Measurements from ENCODE around the gene WDR5. TPM values are rescaled to one million over a fixed set of nuclear protein-coding genes. Genes with fewer than 3 reads are reported as not detected.

WDR5 gene
- total RNA-seq, 1 experiment from 2014 or later: 29.1 TPM

GRCh38 chr9:134172198-134173126 lies 36.6 kb downstream of the WDR5 start:
- ChIA-PET CTCF (no interaction called here), POLR2A (ENCODE audit: unreplicated experiment) (no interaction called here)
- no peaks in the 10 kb centered on the region; the same call in 1 of the 2 replicates for H3K4me1 ChIP-seq (ENCODE audit: insufficient read depth, low read length)
- H3K27me3 ChIP-seq (ENCODE audit: low read length): peaks cover 6% of the 10 kb centered on the region
- ATAC-seq (no peak), DNase-seq (no peak)
- H3K9ac ChIP-seq (ENCODE audit: low read length): no peak overlapping the region
- no peaks in the 10 kb centered on the region for H3K36me3 ChIP-seq (ENCODE audit: low read depth, low read length)
- H4K20me1 ChIP-seq (ENCODE audit: low read length): no peaks in the 10 kb centered on the region
- TF ChIP-seq EZH2phosphoT487 (IDR thresholded peaks at IDR 0.05; ENCODE audit: borderline replicate concordance, low read length): no peak
- no peak for TF ChIP-seq EZH2 (IDR thresholded peaks at IDR 0.05; ENCODE audit: low read length, unreplicated experiment)
- TF ChIP-seq CTCF (conservative IDR thresholded peaks at IDR 0.05; ENCODE audit: low read depth, low read length): no peak
- no peaks in the 10 kb centered on the region for H3K9me2 ChIP-seq (replicated peaks; ENCODE audit: low read length)
- no peak overlapping the region for H2AFZ ChIP-seq (ENCODE audit: low read length)
- H3K4me2 ChIP-seq (ENCODE audit: low read length): no peak overlapping the region
- H3K4me3 ChIP-seq (ENCODE audit: low read length): no peak overlapping the region
- H3K9me3 ChIP-seq (ENCODE audit: low read length): no peaks in the 10 kb centered on the region
- intact Hi-C loops (cut with micrococcal nuclease): no loop called here
- H3F3A ChIP-seq (ENCODE audit: low read length, unreplicated experiment): no peaks in the 10 kb centered on the region
- no peak overlapping the region for H3K27ac ChIP-seq (ENCODE audit: low read length)
- no peaks in the 10 kb centered on the region for H3K79me2 ChIP-seq (ENCODE audit: low read length)
- BruUV-seq (replicated peaks): no TSS peak

- H3K27me3 ChIP-seq (ENCODE audit: low read length): peaks cover 6% of the 10 kb centered on the region
- no peak overlapping the region for H3K9ac ChIP-seq (ENCODE audit: low read length)
- TF ChIP-seq CTCF (conservative IDR thresholded peaks at IDR 0.05; ENCODE audit: low read depth, low read length) (no peak), EZH2phosphoT487 (IDR thresholded peaks at IDR 0.05; ENCODE audit: borderline replicate concordance, low read length) (no peak), EZH2 (IDR thresholded peaks at IDR 0.05; ENCODE audit: low read length, unreplicated experiment) (no peak)
- ChIA-PET CTCF (no interaction called here), POLR2A (ENCODE audit: unreplicated experiment) (no interaction called here)
- H3F3A ChIP-seq (ENCODE audit: low read length, unreplicated experiment): no peaks in the 10 kb centered on the region
- ATAC-seq (no peak), DNase-seq (no peak)
- H4K20me1 ChIP-seq (ENCODE audit: low read length): no peaks in the 10 kb centered on the region
- H3K9me3 ChIP-seq (ENCODE audit: low read length): no peaks in the 10 kb centered on the region
- H3K4me3 ChIP-seq (ENCODE audit: low read length): no peak overlapping the region
- no TSS peak for BruUV-seq (replicated peaks)
- H3K4me2 ChIP-seq (ENCODE audit: low read length): no peak overlapping the region
- intact Hi-C loops (cut with micrococcal nuclease): no loop called here
- H2AFZ ChIP-seq (ENCODE audit: low read length): no peak overlapping the region
- no peaks in the 10 kb centered on the region for H3K36me3 ChIP-seq (ENCODE audit: low read depth, low read length)
- H3K27ac ChIP-seq (ENCODE audit: low read length): no peak overlapping the region
- H3K4me1 ChIP-seq (ENCODE audit: insufficient read depth, low read length): no peaks in the 10 kb centered on the region; the same call in 1 of the 2 replicates
- H3K79me2 ChIP-seq (ENCODE audit: low read length): no peaks in the 10 kb centered on the region
- no peaks in the 10 kb centered on the region for H3K9me2 ChIP-seq (replicated peaks; ENCODE audit: low read length)
Measured at GRCh38 chr9:134173127-134174072, 37.5 kb downstream of the WDR5 start.
